T-helper 1 cell treated with Interleukin-12 subunit alpha and Interleukin-12 subunit beta and Interleukin-4 antibody, amounts not matched to agents 30 μg/mL and 1 μg/mL, for 36 hours (primary cell): ENCODE results near the gene ZNF554.

Experiments
- H3K27ac Mint-ChIP-seq: one replicate; pipeline ENCODE4 v1.8.0; 2021; ENCODE audit warnings: mild to moderate bottlenecking, mixed read lengths
- H3K27me3 Mint-ChIP-seq: one replicate; pipeline ENCODE4 v1.8.0; 2021; ENCODE audit warnings: low read depth, mixed read lengths
- H3K36me3 Mint-ChIP-seq: one replicate; pipeline ENCODE4 v1.8.0; 2021; ENCODE audit warnings: low read depth, mixed read lengths
- H3K4me1 Mint-ChIP-seq: one replicate; pipeline ENCODE4 v1.8.0; 2021; ENCODE audit warnings: low read depth, mixed read lengths
- H3K4me3 Mint-ChIP-seq: one replicate; pipeline ENCODE4 v1.8.0; 2021; ENCODE audit warnings: mild to moderate bottlenecking, moderate library complexity, mixed read lengths
- H3K9me3 Mint-ChIP-seq: one replicate; pipeline ENCODE4 v1.8.0; 2021; ENCODE audit warnings: mixed read lengths

Gene ZNF554

GRCh38 chr19:2883686-2884439 lies 64.2 kb downstream of the ZNF554 start:
- no peak overlapping the region for H3K27ac Mint-ChIP-seq
- H3K4me1 Mint-ChIP-seq: no peaks in the 10 kb centered on the region
- H3K27me3 Mint-ChIP-seq: no peaks in the 10 kb centered on the region
- peaks cover 22% of the 10 kb centered on the region for H3K9me3 Mint-ChIP-seq
- H3K36me3 Mint-ChIP-seq: peaks cover 2% of the 10 kb centered on the region
- H3K4me3 Mint-ChIP-seq: no peak overlapping the region

- no peak overlapping the region for H3K27ac Mint-ChIP-seq
- H3K36me3 Mint-ChIP-seq: peaks cover 2% of the 10 kb centered on the region
- peaks cover 15% of the 10 kb centered on the region for H3K9me3 Mint-ChIP-seq
- H3K4me1 Mint-ChIP-seq: no peaks in the 10 kb centered on the region
- H3K27me3 Mint-ChIP-seq: no peaks in the 10 kb centered on the region
- H3K4me3 Mint-ChIP-seq: no peak overlapping the region
Measured at GRCh38 chr19:2885736-2886135, 66.1 kb downstream of the ZNF554 start.
